Measurements from ENCODE around the gene UXS1.

DNA sequence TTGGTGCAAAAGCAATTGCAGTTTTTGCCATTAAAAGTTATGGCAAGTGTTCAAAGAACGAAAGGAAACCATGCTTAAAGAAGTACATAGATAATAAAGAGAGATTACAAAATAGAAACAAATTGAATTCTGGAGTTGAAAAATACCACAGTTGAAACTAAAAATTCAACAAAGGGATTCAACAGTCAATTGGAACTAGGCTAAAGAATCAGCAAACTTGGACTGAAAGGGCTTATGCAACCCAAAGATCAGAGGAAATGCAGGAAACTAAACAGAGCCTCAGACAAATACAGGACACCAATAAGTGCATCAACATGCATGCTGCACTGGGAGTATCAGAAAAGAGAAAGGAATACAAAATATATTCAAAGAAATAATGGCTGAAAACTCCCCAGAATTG lies 40.3 kb downstream of the UXS1 start:
- TF ChIP-seq EZH2 (IDR thresholded peaks at IDR 0.05; ENCODE audit: insufficient read depth, poor library complexity, severe bottlenecking), result no peak
- no peak for TF ChIP-seq EZH2phosphoT487 (IDR thresholded peaks at IDR 0.05; ENCODE audit: insufficient read depth, low read depth)

Measured in GM23248 (cell line).